CD4-positive, alpha-beta T cell treated with Interleukin-6 for 4 hours (primary cell): Measurements from ENCODE around the gene SLC25A26.

ENCODE experiments used
- DNase-seq: peaks from one replicate; pipeline ENCODE4 v3.0.0-alpha.2; 2020; ENCODE audit warnings: mixed read lengths

Gene SLC25A26

DNA sequence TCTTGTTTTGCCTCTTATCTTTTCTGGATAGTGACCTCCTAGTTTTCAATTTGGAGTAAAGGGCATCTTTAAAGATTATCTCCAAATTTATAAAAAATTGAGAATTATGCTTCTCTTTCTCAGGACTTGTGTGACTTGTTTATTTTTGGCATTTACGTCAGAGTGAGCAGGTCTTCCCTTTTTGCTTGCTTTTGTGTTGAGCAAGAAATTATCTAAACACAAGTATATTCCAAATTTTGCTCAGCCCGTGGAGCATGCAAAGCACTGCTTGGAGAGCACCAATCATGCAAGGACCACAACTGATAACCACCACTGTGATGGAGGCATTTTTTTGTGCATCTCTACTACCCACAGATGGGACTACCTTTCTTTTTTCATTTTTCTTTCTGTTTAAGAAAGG lies 7.1 kb downstream of the SLC25A26 start:
- no peak for DNase-seq

DNA sequence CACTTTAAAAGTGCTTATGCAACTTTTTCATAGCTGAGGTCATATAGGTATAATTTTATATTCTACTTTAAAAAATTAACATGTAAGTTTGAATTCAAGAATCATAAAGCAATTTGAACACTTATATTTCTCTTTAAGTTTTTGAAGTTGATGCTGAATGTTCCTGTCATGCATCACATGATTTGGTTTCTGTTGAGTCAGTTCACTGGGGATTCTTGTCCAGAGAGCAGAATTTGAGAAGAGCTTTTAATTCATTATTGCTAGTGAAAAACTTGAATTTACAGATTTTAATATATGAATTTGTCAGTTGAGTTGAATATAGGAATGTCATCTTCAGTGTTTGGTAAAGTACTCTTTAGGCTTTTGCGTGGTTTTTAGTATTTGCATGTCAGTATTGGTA lies 7.9 kb downstream of the SLC25A26 start:
- no peak for DNase-seq

- DNase-seq = no peak
These were observed 9.1 kb downstream of the SLC25A26 start for GRCh38 chr3:66229931-66230330.

DNA sequence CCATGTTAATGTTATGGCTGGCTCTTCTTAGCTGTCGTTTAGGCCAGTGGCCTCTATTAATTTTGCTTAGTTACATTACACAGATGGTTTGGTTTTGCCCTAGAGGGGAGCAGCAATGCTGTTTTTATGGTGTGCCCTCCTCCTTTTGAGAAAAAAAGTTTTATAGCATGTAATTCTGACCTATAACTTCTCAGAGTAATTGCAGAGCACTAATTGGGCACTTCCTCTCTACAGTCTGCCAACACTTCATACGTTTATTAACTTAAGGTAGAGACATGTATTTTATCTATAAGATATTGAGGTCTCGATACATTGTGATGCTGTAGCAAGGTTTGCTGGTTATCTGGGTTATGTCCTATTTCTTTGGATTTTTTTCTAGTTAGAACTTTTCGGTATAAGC lies 12.2 kb downstream of the SLC25A26 start:
- DNase-seq = no peak

GRCh38 chr3:66236281-66236680 lies 15.5 kb downstream of the SLC25A26 start:
- no peak for DNase-seq

DNA sequence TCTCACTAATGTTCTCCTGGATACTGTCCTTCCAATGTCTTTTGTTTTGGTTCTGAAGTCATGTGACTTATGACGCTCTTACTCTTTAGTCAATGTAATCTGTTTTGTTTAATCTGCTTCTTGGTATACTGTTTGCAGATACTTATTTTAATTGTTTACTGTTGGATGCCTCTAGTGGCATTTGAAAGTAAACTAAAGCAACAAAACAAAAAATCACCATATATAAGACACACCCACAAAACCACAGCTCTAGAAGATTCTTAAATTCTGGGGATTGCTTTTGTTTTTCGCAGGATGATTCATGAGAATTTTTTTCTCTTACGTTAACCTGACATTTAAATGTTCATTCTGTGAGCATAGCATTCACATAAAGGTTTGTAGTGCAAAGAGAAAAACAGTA lies 16.8 kb downstream of the SLC25A26 start:
- DNase-seq = no peak

DNA sequence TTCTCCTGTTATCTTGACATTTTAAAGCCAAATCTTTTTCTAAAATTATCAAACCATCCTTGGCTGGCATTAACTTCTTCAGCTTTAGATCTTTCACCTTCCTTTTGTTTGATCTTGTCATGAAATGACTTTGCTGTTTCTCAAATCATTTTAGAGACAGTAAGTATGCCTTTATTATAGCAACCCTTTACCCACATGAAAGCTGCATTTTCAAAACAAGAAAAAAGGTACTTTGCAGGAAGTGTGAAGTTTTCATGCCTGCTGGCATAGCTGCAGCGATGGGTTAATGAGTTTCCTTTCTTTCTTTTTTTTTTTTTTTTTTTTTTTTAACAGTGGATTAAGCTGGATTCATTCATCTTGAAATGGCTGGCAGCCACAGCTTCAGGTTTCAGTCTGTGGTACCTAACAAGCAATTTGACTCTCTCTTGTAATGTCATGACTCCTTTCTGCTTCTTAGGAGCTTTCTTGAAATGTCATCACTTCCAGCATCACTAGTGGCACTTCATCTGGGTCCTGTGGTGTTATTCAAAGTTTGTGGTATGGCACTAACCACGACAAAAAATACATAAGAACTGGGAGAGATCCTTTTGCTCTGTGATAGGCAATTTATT lies 18.8 kb downstream of the SLC25A26 start:
- no peak for DNase-seq

GRCh38 chr3:66241466-66241865 lies 20.7 kb downstream of the SLC25A26 start:
- DNase-seq = no peak

- no peak for DNase-seq
These were observed 22.1 kb downstream of the SLC25A26 start for GRCh38 chr3:66242788-66243464.

DNA sequence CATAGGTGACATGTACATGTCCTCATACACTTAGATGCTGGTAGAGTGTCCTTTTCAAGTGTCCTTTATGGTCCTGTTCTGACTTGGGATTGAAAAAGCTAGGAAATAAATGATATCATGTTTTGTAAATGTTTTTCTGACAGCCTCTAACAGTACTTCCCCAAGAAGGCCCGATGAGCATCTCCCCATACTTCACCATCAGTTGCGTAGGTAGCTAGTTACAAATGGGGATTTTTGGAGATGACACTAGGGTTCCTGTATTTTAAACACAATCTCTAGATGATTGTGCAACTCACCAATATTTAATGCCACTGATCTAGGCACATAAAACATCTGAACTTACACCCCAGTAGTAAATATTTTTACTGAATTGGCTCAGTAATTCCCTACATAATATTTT lies 27.8 kb downstream of the SLC25A26 start:
- DNase-seq = no peak

DNA sequence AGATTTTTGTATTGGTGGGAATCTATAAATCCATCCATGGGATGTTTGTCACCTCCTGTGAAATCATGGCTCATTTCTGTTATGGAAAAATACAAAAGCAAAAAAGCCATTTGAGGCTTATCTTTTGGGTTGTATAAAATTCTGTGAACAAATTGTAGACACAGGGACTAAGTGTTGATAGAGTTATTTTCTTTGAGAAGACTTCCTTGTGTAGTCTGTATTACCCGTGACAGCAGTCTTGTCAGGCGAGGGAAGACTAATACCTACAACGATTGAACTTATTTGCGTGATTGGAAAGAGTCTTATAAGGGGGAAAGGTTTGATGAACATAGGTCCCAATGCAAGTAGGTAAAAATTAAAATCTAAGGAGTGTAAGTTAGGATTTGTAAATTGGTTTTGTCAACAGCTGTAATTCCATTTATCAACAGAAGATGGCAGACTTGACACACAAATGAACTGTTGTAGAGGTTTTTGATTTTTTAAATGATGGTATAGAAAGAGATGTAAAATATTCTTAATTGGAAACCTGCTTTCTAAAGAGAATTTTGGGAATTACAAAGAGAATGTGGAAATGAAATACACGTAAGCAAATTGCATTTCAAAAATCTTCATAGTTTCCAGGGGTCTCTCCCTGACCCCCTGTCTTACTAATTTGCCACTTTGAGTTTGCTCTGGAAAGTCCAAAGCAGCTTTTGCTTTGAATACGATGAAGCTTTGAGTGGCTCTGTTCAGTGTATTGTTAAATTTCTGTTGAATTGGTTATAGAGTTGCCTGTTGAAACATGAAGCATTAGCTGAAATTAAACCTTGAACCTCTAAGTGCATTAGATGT lies 33.2 kb downstream of the SLC25A26 start:
- no peak for DNase-seq

- no peak for DNase-seq
These were observed 35.1 kb downstream of the SLC25A26 start for GRCh38 chr3:66255865-66256264.

GRCh38 chr3:66256806-66257205 lies 36.0 kb downstream of the SLC25A26 start:
- no peak for DNase-seq

DNA sequence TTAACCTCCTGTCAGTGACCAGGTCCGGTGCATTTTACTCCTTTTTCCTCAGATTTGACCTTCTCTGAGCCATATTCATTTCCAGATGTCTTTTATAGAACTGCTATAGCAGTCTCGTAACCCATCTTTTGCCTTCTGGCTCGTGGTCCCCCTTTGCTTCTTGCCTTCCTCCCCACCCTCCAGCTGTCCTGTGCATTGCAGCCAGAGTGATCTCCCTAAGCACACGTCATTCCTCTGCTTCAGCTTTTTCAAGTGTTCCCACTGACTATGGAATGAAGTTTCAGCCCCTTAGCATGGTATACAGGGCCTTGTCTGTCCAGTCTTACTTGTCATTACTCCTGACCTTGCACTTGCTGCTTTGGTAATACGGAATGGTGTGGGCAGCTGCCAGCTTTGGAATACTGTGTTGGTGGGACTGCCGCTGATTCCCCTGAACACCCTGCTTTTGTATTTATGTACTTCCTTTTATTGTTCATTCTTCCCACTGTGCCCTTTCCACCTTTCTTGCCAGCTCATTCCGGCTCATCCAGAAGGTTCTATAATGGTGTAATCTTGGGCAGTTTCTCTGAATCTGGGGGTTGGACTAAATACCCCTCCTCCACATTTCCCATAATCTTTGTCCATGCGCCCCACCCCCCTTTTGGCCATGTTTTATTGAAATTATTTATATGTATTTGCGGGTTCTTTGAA lies 38.9 kb downstream of the SLC25A26 start:
- no peak for DNase-seq

DNA sequence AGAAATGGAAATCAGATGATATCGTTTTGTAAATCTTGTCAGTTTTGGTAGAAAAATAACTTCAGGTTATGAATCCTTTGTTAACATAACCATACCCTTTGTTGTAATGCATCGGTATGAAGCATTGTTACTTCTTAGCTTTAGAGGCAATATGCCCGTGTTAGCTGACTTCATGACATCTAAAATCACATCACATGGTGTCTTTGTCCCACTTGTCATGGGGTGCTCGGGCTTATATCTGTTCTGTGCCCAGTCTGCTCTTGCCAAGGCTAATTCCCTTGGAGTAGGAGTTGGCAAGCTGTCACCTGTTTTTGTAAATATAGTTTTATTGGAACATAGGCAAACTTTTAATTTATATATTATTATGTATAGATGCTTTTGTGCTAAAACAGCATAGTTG lies 39.6 kb downstream of the SLC25A26 start:
- DNase-seq = no peak

GRCh38 chr3:66261355-66261754 lies 40.6 kb downstream of the SLC25A26 start:
- DNase-seq = no peak

DNA sequence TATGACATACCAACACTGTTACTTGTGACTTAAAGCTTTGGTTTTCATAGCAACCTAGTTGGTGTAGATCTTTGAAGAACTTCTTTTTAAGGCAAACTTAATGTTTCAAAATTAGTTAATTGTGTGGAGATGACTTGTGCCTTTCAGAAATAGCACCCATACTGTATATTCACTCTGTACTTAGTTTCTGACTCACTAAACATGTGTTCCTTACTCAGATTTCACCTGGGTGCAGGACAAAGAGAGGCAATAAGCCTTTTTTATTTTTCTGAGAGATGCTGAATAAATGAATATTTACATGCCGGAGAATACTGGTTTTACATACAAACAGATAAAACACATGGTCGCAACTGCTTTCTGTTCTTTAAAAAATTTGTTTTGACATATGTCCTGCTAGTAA lies 44.8 kb downstream of the SLC25A26 start:
- no peak for DNase-seq

GRCh38 chr3:66266551-66266950 lies 45.8 kb downstream of the SLC25A26 start:
- no peak for DNase-seq

GRCh38 chr3:66267031-66267430 lies 46.2 kb downstream of the SLC25A26 start:
- DNase-seq = no peak

- DNase-seq = no peak
These were observed 47.1 kb downstream of the SLC25A26 start for GRCh38 chr3:66267906-66268305.

DNA sequence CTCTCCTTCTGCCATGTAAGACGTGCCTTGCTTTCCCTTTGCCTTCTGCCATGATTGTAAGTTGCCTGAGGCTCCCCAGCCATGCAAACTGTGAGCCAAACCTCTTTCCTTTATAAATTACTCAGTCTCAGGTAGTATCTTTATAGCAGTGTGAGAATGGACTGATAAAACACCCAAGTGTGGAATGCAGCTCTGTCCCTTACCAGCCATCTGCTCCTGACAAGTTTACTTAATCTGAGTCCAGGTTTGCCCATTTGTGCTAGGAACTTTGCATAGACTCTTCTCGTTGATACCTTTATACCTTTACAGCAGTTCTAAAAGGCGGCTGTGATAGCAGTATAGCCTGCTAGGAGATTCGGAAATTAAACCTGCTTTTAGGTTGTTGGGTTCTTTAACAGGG lies 48.1 kb downstream of the SLC25A26 start:
- DNase-seq = no peak

DNA sequence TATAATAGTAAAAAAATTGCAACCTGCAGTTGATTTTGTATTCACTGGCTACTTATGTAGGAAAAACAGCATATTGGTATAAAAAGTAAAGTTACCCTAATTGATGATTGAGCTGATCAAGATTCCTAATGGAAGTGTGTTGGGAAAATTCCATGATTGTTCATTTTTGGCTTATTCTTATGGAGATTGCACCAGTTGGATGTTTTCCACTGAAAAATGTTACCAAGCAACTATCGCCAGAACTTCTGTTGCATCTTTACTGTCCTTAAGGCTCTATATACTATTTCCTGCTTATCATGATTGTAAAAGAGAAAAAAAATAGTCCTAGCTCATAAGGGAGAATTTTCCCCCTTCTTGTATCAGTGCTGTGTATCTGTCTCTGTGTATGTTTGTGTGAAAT lies 48.6 kb downstream of the SLC25A26 start:
- DNase-seq = no peak

- no peak for DNase-seq
These were observed 49.5 kb downstream of the SLC25A26 start for GRCh38 chr3:66270288-66270687.

GRCh38 chr3:66270701-66271100 lies 49.9 kb downstream of the SLC25A26 start:
- DNase-seq = no peak
